Measurements from ENCODE around the gene OR11H12.
"Not testable (repeated sequence)": the region's sequence is repeated elsewhere in the genome, so short reads cannot be mapped to it uniquely, and the experiment has no call there.

- not testable (repeated sequence) for TF ChIP-seq CTCF (conservative IDR thresholded peaks at IDR 0.05; ENCODE audit: low read depth in 2 of 2); EZH2phosphoT487 (IDR thresholded peaks at IDR 0.05; ENCODE audit: unreplicated experiment); EZH2 (IDR thresholded peaks at IDR 0.05; ENCODE audit: low read depth, unreplicated experiment)
These were observed 25.8 kb downstream of the OR11H12 start for GRCh38 chr14:18626610-18627213.
